Natural killer cell (primary cell): ENCODE measurements around the gene RNF180. TPM values are rescaled to one million over a fixed set of nuclear protein-coding genes. Genes with fewer than 3 reads are reported as not detected.

ENCODE experiments used
- ATAC-seq, 3 donors: fragments of 150-1000 bp in 2 of 3; fragments of 200-7000 bp in 1 of 3; cut with Tn5 transposase; 1 replicate in 1 of 3; 2 replicates in 2 of 3; pipeline ENCODE4 v1.10.0; 2021; ENCODE audit warnings: mild to moderate bottlenecking in 2 of 3, moderate library complexity in 2 of 3
- DNase-seq, 2 donors: peaks; one replicate each; pipeline versions ENCODE4 v3.0.0 to v3.0.0-alpha.2; 2013 to 2021; ENCODE audit warnings: mixed read lengths in 1 of 2
- H3K27ac ChIP-seq: one replicate; pipeline ENCODE4 v1.5.1; 2013; ENCODE audit warnings: mild to moderate bottlenecking, low read length
- H3K27me3 ChIP-seq: one replicate; pipeline ENCODE4 v1.6.1; 2013; ENCODE audit warnings: low read length; ENCODE audit not compliant: control insufficient read depth, insufficient read depth
- H3K36me3 ChIP-seq: one replicate; pipeline ENCODE4 v1.6.1; 2013; ENCODE audit warnings: low read length; ENCODE audit not compliant: control insufficient read depth, insufficient read depth
- H3K4me1 ChIP-seq: one replicate; pipeline ENCODE4 v1.6.1; 2013; ENCODE audit warnings: low read length; ENCODE audit not compliant: control insufficient read depth, insufficient read depth
- H3K4me3 ChIP-seq: one replicate; pipeline ENCODE4 v1.5.1; 2013; ENCODE audit warnings: low read length
- H3K9me3 ChIP-seq: one replicate; pipeline ENCODE4 v1.6.1; 2013; ENCODE audit warnings: low read length; ENCODE audit not compliant: control insufficient read depth, insufficient read depth
- H3K27ac Mint-ChIP-seq, 2 donors: one replicate each; pipeline ENCODE4 v1.8.0; 2022; ENCODE audit warnings: mild to moderate bottlenecking in 2 of 2, mixed read lengths in 2 of 2, moderate library complexity in 1 of 2
- H3K27me3 Mint-ChIP-seq, 2 donors: one replicate each; pipeline ENCODE4 v1.8.0; 2022; ENCODE audit warnings: low read depth in 2 of 2, mixed read lengths in 2 of 2
- H3K36me3 Mint-ChIP-seq: one replicate; pipeline ENCODE4 v1.8.0; 2022; ENCODE audit warnings: mixed read lengths
- H3K4me1 Mint-ChIP-seq, 2 donors: one replicate each; pipeline ENCODE4 v1.8.0; 2022; ENCODE audit warnings: mixed read lengths in 2 of 2
- H3K4me3 Mint-ChIP-seq: one replicate; pipeline ENCODE4 v1.8.0; 2022; ENCODE audit warnings: mild to moderate bottlenecking, moderate library complexity, mixed read lengths
- H3K9me3 Mint-ChIP-seq, 2 donors: one replicate each; pipeline ENCODE4 v1.8.0; 2022; ENCODE audit warnings: mixed read lengths in 2 of 2
- WGBS: methylation state at CpG from one replicate; pipeline ENCODE4 v1.1.7; 2013; ENCODE audit warnings: missing lambda C conversion rate; ENCODE audit not compliant: insufficient coverage; 5-methylcytosine and 5-hydroxymethylcytosine counted together
- intact Hi-C: fragments of 100-400 bp; cut with micrococcal nuclease; formaldehyde crosslinking; loops from one replicate; pipeline ENCODE4 v1.14.2; 2022
- total RNA-seq, 4 donors: library from RNA; stranded (reverse); fragments of 120-200 nt in 1 of 4; gene quantifications; one replicate each; pipeline versions ENCODE4 v1.2.3 to v1.2.4, GENCODE V29; 2013 to 2022
- TF ChIP-seq, protein P1 (sequence below): fragments of 200-600 bp; IDR thresholded peaks from one replicate; pipeline ENCODE4 v1.8.0; 2022; ENCODE audit warnings: antibody characterized with exemption

Gene RNF180
- total RNA-seq, 3 donors from 2014 or later (not counting 1 experiment from before 2014, with no cell fraction given): not detected

DNA sequence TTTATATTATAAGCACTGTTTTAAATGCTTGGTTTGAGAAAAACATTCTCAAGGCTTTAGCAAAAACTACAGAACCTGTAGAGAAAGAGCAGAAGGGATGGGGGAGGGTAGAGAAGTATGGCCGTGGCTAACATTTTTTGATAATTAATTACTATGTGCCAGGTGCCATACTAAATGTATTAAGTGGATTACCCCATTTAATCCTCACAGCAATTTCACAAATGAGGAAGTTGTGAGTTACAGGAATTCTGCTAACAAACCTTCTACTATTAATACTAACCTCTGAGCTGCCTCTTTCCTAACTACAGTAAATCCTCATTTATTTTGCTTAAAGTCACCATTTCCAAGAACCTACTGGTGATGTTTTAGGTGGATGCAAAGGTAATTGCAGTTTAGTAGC is 157.9 kb downstream of the RNF180 start:
- Mint-ChIP-seq H3K4me3 (no peak overlapping the region), H3K27me3 (no peaks in the 10 kb centered on the region), H3K4me1 (no peaks in the 10 kb centered on the region), H3K36me3 (no peaks in the 10 kb centered on the region), H3K9me3 (peaks cover 11 to 17% of the 10 kb centered on the region in 2 donors), H3K27ac (no peak overlapping the region)
- TF ChIP-seq, protein P1, sequence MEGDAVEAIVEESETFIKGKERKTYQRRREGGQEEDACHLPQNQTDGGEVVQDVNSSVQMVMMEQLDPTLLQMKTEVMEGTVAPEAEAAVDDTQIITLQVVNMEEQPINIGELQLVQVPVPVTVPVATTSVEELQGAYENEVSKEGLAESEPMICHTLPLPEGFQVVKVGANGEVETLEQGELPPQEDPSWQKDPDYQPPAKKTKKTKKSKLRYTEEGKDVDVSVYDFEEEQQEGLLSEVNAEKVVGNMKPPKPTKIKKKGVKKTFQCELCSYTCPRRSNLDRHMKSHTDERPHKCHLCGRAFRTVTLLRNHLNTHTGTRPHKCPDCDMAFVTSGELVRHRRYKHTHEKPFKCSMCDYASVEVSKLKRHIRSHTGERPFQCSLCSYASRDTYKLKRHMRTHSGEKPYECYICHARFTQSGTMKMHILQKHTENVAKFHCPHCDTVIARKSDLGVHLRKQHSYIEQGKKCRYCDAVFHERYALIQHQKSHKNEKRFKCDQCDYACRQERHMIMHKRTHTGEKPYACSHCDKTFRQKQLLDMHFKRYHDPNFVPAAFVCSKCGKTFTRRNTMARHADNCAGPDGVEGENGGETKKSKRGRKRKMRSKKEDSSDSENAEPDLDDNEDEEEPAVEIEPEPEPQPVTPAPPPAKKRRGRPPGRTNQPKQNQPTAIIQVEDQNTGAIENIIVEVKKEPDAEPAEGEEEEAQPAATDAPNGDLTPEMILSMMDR: no peak
- Histone ChIP-seq H3K27me3 (no peaks in the 10 kb centered on the region), H3K4me1 (no peaks in the 10 kb centered on the region), H3K27ac (no peak overlapping the region), H3K4me3 (no peak overlapping the region), H3K9me3 (no peaks in the 10 kb centered on the region), H3K36me3 (no peaks in the 10 kb centered on the region)
- DNase-seq (no peak), ATAC-seq (no peak)
- intact Hi-C loops: no loop called here
- no CpG with 5 or more reads among the region's 1 CpG for WGBS

DNA sequence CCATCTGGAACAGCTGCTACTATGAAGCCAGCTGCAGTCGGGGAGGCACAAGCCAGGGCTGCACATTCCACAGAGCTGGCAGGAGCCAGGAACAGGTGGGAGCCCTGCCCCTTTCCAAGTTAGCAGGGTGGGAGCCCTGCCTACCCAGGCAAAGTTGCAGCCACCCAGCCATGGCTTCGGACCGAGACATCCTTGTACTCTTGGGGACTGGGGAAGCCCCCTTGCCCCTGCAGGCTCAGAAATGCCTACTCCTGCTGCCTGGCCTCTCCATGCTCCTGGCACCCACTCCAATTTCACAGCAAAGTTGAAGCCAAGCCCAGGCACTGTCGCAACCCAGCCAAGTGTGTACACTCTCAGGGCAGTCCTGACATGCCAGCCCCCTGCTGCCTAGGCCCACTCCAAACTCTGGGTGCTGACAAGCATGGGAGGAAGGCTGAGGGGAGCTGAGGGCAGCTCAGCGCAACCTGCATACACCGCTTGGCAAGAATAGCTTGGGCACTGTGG is 165.1 kb downstream of the RNF180 start:
- Mint-ChIP-seq H3K27me3 (no peaks in the 10 kb centered on the region), H3K27ac (no peak overlapping the region), H3K4me1 (no peaks in the 10 kb centered on the region), H3K9me3 (peaks cover 10 to 13% of the 10 kb centered on the region in 2 donors), H3K4me3 (no peak overlapping the region), H3K36me3 (no peaks in the 10 kb centered on the region)
- intact Hi-C loops: no loop called here
- WGBS: 92% methylated on average over 6 of the region's 6 CpGs
- no peaks in the 10 kb centered on the region for H3K36me3 ChIP-seq
- ATAC-seq (no peak), DNase-seq (no peak)
- no peaks in the 10 kb centered on the region for H3K27me3 ChIP-seq
- H3K4me1 ChIP-seq: no peaks in the 10 kb centered on the region
- H3K9me3 ChIP-seq: peaks cover 8% of the 10 kb centered on the region
- no peak overlapping the region for H3K4me3 ChIP-seq
- H3K27ac ChIP-seq: no peak overlapping the region
- TF ChIP-seq, protein P1: no peak

DNA sequence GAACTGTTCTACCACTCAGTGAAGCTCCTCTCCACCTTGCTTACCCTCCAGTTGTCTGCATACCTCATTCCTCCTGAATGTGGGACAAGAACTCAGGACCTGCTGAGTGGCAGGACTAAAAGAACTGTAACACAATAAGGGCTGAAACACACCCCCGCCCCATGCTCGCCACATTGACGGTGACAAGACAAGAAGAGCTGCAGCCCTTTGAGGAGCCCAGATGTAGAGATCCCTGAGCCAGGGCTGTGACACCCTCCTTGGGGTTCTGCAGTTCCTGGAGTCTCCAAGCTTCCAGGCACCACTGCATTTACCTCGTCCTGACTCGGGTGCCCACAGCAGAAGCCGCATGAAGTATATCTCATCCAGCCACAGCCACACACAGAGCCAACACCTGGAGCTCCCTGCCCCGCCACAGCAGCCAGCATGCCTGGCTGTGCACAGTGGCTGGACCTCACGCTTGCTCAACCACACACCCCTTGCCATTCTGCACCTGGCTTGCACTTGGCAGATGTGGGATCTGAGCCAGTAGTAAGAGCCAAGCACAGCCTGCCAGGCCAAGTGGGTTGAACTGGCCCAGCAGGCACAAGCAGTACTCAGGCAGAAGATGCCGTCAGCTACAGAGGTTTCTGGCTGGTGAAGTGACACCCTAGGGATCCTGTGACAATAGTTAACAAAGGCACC is 166.1 kb downstream of the RNF180 start:
- H3K4me3 Mint-ChIP-seq: no peak overlapping the region
- H3K4me1 Mint-ChIP-seq: no peaks in the 10 kb centered on the region
- Histone ChIP-seq H3K27ac (no peak overlapping the region), H3K4me1 (no peaks in the 10 kb centered on the region), H3K27me3 (no peaks in the 10 kb centered on the region), H3K4me3 (no peak overlapping the region), H3K36me3 (no peaks in the 10 kb centered on the region), H3K9me3 (peaks cover 8% of the 10 kb centered on the region)
- TF ChIP-seq, protein P1: no peak
- H3K27me3 Mint-ChIP-seq: no peaks in the 10 kb centered on the region
- no peaks in the 10 kb centered on the region for H3K36me3 Mint-ChIP-seq
- 90% methylated on average over 9 of the region's 9 CpGs for WGBS
- no peak overlapping the region for H3K27ac Mint-ChIP-seq
- ATAC-seq: no peak
- peaks cover 14 to 17% of the 10 kb centered on the region in 2 donors for H3K9me3 Mint-ChIP-seq
- DNase-seq: no peak
- intact Hi-C loops: no loop called here

DNA sequence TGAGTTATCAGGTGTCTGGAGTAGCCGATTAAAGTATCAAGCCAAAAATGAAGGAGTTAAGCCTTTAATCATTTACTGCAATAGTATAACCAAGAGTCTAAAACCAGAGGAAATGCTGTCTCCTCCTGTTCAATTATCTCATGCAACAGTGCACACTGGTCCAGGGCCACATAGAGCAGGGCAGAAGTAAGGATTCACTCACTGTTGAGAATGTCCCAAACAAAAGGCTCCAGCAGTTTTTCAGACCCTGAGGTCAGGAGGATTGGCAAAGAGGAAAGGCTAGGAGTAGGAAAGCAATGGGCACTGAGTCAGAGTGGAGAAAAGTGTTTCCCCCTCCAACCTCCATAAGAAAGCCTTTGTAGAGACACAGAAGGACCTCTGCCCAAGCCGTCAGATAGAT is 168.2 kb downstream of the RNF180 start:
- ATAC-seq: no peak
- H3K4me1 Mint-ChIP-seq: no peaks in the 10 kb centered on the region
- intact Hi-C loops: no loop called here

More for the DNA sequence above, 168.2 kb downstream of the RNF180 start:
- TF ChIP-seq, protein P1: no peak
- no peak overlapping the region for H3K4me3 ChIP-seq
- H3K27me3 ChIP-seq: no peaks in the 10 kb centered on the region
- H3K4me3 Mint-ChIP-seq: no peak overlapping the region
- no peak overlapping the region for H3K27ac ChIP-seq
- no peaks in the 10 kb centered on the region for H3K27me3 Mint-ChIP-seq
- no peak for DNase-seq
- H3K36me3 ChIP-seq: no peaks in the 10 kb centered on the region
- no peak overlapping the region for H3K27ac Mint-ChIP-seq
- H3K9me3 Mint-ChIP-seq: peaks cover 8 to 12% of the 10 kb centered on the region in 2 donors
- no peaks in the 10 kb centered on the region for H3K36me3 Mint-ChIP-seq
- WGBS: 77% methylated on average over 2 of the region's 2 CpGs
- H3K4me1 ChIP-seq: no peaks in the 10 kb centered on the region
- H3K9me3 ChIP-seq: peaks cover 8% of the 10 kb centered on the region
